GM18507 (cell line): ENCODE measurements around the gene CELSR3.

Source experiments
- DNase-seq: peaks from one replicate; pipeline ENCODE4 v3.0.0; 2011; ENCODE audit warnings: low read depth; ENCODE audit not compliant: insufficient read length; ENCODE audit errors: extremely low spot score
- FAIRE-seq: peaks from 2 replicates; lab custom pipeline; 2011; peaks lifted over from hg19 to GRCh38; lab: Jason Lieb, UNC

Gene CELSR3

GRCh38 chr3:48637305-48637704 lies 25.4 kb downstream of the CELSR3 start:
- DNase-seq (no peak), FAIRE-seq (no peak)

- DNase-seq (no peak), FAIRE-seq (no peak)
Observed at GRCh38 chr3:48636149-48636655, 26.5 kb downstream of the CELSR3 start.

GRCh38 chr3:48635222-48636021 lies 27.3 kb downstream of the CELSR3 start, which contains the start of gene SLC26A6:
Gene SLC26A6 (minus strand): TSS chr3:48635461. CDS start chr3:48635393, 68 bp downstream.
- DNase-seq (peak; percentile 100), FAIRE-seq (peak; percentile 99)

- DNase-seq, result peak; percentile 44
- FAIRE-seq, result peak; percentile 83
Observed at GRCh38 chr3:48634661-48635221, 27.9 kb downstream of the CELSR3 start.

GRCh38 chr3:48633743-48634142 lies 28.9 kb downstream of the CELSR3 start:
- FAIRE-seq (no peak), DNase-seq (no peak)

- DNase-seq (no peak), FAIRE-seq (no peak)
Observed at GRCh38 chr3:48633256-48633655, 29.4 kb downstream of the CELSR3 start.

GRCh38 chr3:48631516-48632448 lies 30.9 kb downstream of the CELSR3 start:
- no peak for DNase-seq
- FAIRE-seq, result no peak

GRCh38 chr3:48630833-48631232 lies 31.9 kb downstream of the CELSR3 start:
- DNase-seq, result no peak
- FAIRE-seq, result no peak

- DNase-seq (no peak), FAIRE-seq (no peak)
Observed at GRCh38 chr3:48630407-48630806, 32.3 kb downstream of the CELSR3 start.

GRCh38 chr3:48629894-48630293 lies 32.8 kb downstream of the CELSR3 start:
- no peak for FAIRE-seq
- DNase-seq, result no peak

GRCh38 chr3:48628277-48629017 lies 34.2 kb downstream of the CELSR3 start:
- FAIRE-seq, result no peak

GRCh38 chr3:48625600-48625999 lies 37.1 kb downstream of the CELSR3 start:
- FAIRE-seq (no peak), DNase-seq (no peak)

More at GRCh38 chr3:48628277-48629017, 34.2 kb downstream of the CELSR3 start:
- no peak for DNase-seq

- DNase-seq (no peak), FAIRE-seq (no peak)
Observed at GRCh38 chr3:48624767-48625166, 37.9 kb downstream of the CELSR3 start.

- DNase-seq (no peak), FAIRE-seq (no peak)
Observed at GRCh38 chr3:48623851-48624547, 38.7 kb downstream of the CELSR3 start.

GRCh38 chr3:48621461-48621869 lies 41.2 kb downstream of the CELSR3 start, which contains the start of gene TMEM89:
Gene TMEM89 (minus strand): TSS chr3:48621769. CDS start chr3:48621756, 13 bp downstream.
- DNase-seq, result no peak
- FAIRE-seq, result no peak

- DNase-seq (no peak), FAIRE-seq (no peak)
Observed at GRCh38 chr3:48619541-48620524, 42.9 kb downstream of the CELSR3 start.

- FAIRE-seq (no peak), DNase-seq (no peak)
Observed at GRCh38 chr3:48617559-48617958, 45.1 kb downstream of the CELSR3 start.
